Measurements from ENCODE around the gene SHISA8. TPM values are rescaled to one million over a fixed set of nuclear protein-coding genes. Genes with fewer than 3 reads are reported as not detected.

The SHISA8 gene
- total RNA-seq, 1 donor from 2014 or later, result not detected

GRCh38 chr22:41923595-41924276 is 8.9 kb upstream of the SHISA8 start:
- Mint-ChIP-seq H3K27me3 (ENCODE audit: low read depth) (peaks cover 56% of the 10 kb centered on the region), H3K9me3 (no peaks in the 10 kb centered on the region), H3K4me3 (no peak overlapping the region), H3K36me3 (no peaks in the 10 kb centered on the region), H3K4me1 (peaks cover 13% of the 10 kb centered on the region), H3K27ac (no peak overlapping the region)
- no peak for DNase-seq (ENCODE audit: low spot score in 2 of 2, unreplicated experiment in 2 of 2)
- TF ChIP-seq CTCF (IDR thresholded peaks at IDR 0.05; ENCODE audit: unreplicated experiment), result no peak

- no peak for DNase-seq (ENCODE audit: low spot score in 2 of 2, unreplicated experiment in 2 of 2)
- H3K9me3 Mint-ChIP-seq, result no peaks in the 10 kb centered on the region
- peaks cover 59% of the 10 kb centered on the region for H3K27me3 Mint-ChIP-seq (ENCODE audit: low read depth)
- H3K36me3 Mint-ChIP-seq, result no peaks in the 10 kb centered on the region
- TF ChIP-seq CTCF (IDR thresholded peaks at IDR 0.05; ENCODE audit: unreplicated experiment), result no peak
- no peak overlapping the region for H3K27ac Mint-ChIP-seq
- H3K4me3 Mint-ChIP-seq, result no peak overlapping the region
- peaks cover 13% of the 10 kb centered on the region for H3K4me1 Mint-ChIP-seq
Measured at GRCh38 chr22:41922940-41923594, 8.2 kb upstream of the SHISA8 start.

GRCh38 chr22:41922328-41922727 is 7.5 kb upstream of the SHISA8 start:
- Mint-ChIP-seq H3K27ac (no peak overlapping the region), H3K27me3 (ENCODE audit: low read depth) (peaks cover 59% of the 10 kb centered on the region), H3K36me3 (no peaks in the 10 kb centered on the region), H3K4me1 (peaks cover 9% of the 10 kb centered on the region), H3K4me3 (no peak overlapping the region), H3K9me3 (no peaks in the 10 kb centered on the region)
- DNase-seq (ENCODE audit: low spot score in 2 of 2, unreplicated experiment in 2 of 2), result no peak
- no peak for TF ChIP-seq CTCF (IDR thresholded peaks at IDR 0.05; ENCODE audit: unreplicated experiment)

- peaks cover 6% of the 10 kb centered on the region for H3K4me1 Mint-ChIP-seq
- no peaks in the 10 kb centered on the region for H3K9me3 Mint-ChIP-seq
- peak overlapping the region; percentile 54 for H3K4me3 Mint-ChIP-seq
- no peak for DNase-seq (ENCODE audit: low spot score in 2 of 2, unreplicated experiment in 2 of 2)
- peaks cover 66% of the 10 kb centered on the region for H3K27me3 Mint-ChIP-seq (ENCODE audit: low read depth)
- TF ChIP-seq CTCF (IDR thresholded peaks at IDR 0.05; ENCODE audit: unreplicated experiment), result no peak
- no peak overlapping the region for H3K27ac Mint-ChIP-seq
- no peaks in the 10 kb centered on the region for H3K36me3 Mint-ChIP-seq
Measured at GRCh38 chr22:41920271-41920976, 5.5 kb upstream of the SHISA8 start.

- Mint-ChIP-seq H3K27me3 (ENCODE audit: low read depth) (peaks cover 64% of the 10 kb centered on the region), H3K36me3 (no peaks in the 10 kb centered on the region), H3K4me3 (peak overlapping the region; percentile 37), H3K4me1 (peaks cover 6% of the 10 kb centered on the region), H3K9me3 (no peaks in the 10 kb centered on the region), H3K27ac (no peak overlapping the region)
- no peak for TF ChIP-seq CTCF (IDR thresholded peaks at IDR 0.05; ENCODE audit: unreplicated experiment)
- no peak for DNase-seq (ENCODE audit: low spot score in 2 of 2, unreplicated experiment in 2 of 2)
Measured at GRCh38 chr22:41919357-41920224, 4.7 kb upstream of the SHISA8 start.
